ENCODE data around the gene SPOUT1. TPM values are rescaled to one million over a fixed set of nuclear protein-coding genes. Genes with fewer than 3 reads are reported as not detected.
"Not testable (repeated sequence)": the region's sequence is repeated elsewhere in the genome, so short reads cannot be mapped to it uniquely, and the experiment has no call there.

SPOUT1 gene
- total RNA-seq, result 12.0 and 18.2 TPM in 2 replicates

DNA sequence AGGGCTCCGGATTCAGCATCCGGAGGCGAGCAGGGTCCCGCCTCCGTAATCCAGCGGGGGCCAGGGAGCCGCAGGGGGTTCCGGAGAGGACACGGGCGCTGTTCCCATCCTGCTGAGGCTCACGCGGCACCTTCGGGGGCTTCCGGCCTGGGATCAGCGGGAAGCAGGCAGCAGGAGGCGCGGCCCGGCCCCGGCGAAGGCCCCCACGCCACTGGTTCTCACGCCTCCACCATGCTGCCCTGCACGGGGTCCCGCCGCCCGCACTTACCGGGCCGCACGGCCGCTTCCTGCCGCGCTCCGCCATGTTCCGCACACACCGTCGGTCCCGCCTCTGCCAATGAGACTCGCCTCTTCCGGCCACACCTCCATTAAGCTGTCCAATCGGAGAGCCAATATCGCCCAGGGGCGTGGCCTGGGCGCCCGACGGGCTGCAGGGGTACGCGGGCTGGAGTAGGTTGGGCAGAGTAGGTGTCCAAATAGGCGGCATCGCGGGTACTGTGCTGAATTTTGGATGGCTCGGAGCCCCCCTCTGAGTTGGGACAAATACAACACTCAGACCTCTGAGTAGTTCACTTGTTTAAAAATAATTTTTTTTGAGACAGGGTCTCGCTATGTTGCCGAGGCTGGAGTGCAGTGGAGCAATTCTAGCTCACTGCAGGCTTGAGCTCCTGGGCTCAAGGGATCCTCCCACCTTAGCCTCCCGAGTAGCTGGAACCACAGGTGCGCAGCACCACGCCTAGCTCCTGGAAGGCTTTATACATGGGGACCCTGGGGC lies at the start of gene SPOUT1:
Gene SPOUT1 (minus strand): TSS at position 318 of the 775 bp plus-strand sequence. CDS start 14 bp downstream, at position 304.
- DNase-seq (ENCODE audit: low read depth), result peak; percentile 80

- DNase-seq (ENCODE audit: low read depth), result no peak
Observed at GRCh38 chr9:128877852-128878251, 48.3 kb upstream of the SPOUT1 start.

DNA sequence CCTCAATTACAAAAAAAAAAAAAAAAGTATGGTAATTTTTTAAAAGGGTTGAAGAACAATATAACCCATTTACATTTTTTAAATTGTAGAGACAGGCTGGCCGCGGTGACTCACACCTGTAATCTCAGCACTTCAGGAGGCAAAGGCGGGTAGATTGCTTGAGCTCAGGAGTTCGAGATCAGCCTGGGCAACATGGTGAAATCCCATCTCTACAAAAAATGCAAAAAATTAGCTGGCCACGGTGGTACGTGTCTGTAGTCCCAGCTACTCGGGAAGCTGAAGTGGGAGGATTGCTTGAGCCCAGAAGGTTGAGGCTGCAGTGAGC lies 41.3 kb upstream of the SPOUT1 start:
- not testable (repeated sequence) for DNase-seq (ENCODE audit: low read depth)

- DNase-seq (ENCODE audit: low read depth), result no peak
Observed at GRCh38 chr9:128870128-128870940, 40.7 kb upstream of the SPOUT1 start.

- peak; percentile 36 for DNase-seq (ENCODE audit: low read depth)
Observed at GRCh38 chr9:128863647-128864046, 34.1 kb upstream of the SPOUT1 start.

GRCh38 chr9:128862401-128862851 lies 32.8 kb upstream of the SPOUT1 start:
- DNase-seq (ENCODE audit: low read depth), result no peak

DNA sequence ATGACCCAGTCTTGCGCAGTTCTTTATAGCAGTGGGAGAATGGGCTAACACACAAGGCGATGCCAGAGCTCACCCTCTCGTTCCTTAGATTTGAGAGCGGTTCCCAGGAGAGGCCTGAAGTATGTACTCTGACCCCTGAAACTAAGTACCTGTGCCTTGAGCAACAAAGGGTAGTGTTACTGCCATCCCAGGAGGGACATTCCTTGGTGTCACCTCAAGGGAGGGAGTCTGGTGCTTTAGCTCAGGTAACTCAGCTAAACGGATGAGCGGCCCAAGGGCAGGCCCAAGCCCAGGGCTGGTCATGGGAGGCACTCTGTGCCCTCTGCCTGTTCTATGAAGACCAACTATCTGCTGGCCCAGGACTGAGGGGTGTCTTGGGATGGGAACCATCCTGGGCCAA lies 31.9 kb upstream of the SPOUT1 start:
- no peak for DNase-seq (ENCODE audit: low read depth)

GRCh38 chr9:128860937-128861336 lies 31.3 kb upstream of the SPOUT1 start:
- no peak for DNase-seq (ENCODE audit: low read depth)

- DNase-seq (ENCODE audit: low read depth), result not testable (repeated sequence)
Observed at GRCh38 chr9:128858476-128858875, 28.9 kb upstream of the SPOUT1 start.

GRCh38 chr9:128854454-128854853 lies 24.9 kb upstream of the SPOUT1 start:
- DNase-seq (ENCODE audit: low read depth), result not testable (repeated sequence)

- not testable (repeated sequence) for DNase-seq (ENCODE audit: low read depth)
Observed at GRCh38 chr9:128852646-128853045, 23.1 kb upstream of the SPOUT1 start.

- peak; percentile 45 for DNase-seq (ENCODE audit: low read depth)
Observed at GRCh38 chr9:128851779-128852600, 22.4 kb upstream of the SPOUT1 start.

DNA sequence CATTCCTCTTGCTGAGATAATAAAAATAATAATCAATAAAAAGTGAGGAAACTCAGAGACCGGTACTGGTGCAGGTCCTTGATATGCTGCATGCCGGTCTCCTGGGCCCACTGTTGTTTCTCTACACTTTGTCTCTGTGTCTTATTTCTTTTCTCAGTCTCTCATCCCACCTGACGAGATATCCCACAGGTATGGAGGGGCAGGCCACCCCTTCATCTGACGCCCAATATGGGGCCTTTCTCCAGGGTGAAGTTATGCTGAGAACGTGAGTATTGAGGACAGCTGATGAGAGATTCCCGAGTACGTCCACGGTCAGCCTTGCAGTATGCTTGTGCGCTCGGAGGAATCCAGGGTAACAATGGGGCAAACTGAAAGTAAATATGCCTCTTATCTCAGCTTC lies 21.4 kb upstream of the SPOUT1 start:
- DNase-seq (ENCODE audit: low read depth), result not testable (repeated sequence)

- no peak for DNase-seq (ENCODE audit: low read depth)
Observed at GRCh38 chr9:128847803-128848202, 18.2 kb upstream of the SPOUT1 start.

DNA sequence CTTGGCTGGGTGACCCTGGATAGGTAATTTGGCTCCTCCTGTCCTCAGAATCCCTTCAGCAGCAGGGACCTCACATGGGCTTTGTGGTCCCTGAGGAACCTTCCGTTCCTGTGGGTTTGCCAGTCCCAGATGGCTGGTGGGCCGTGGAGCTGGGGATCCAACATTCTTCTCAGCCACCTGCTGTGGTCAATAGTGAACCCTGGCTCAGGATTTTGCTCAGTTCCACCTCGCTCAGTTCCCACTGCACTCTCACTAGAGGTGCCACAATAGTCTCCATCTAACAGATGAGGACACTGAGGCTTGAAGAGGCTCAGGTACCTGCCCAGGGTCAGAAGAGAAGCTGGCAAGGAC lies 17.1 kb upstream of the SPOUT1 start:
- DNase-seq (ENCODE audit: low read depth), result no peak

DNA sequence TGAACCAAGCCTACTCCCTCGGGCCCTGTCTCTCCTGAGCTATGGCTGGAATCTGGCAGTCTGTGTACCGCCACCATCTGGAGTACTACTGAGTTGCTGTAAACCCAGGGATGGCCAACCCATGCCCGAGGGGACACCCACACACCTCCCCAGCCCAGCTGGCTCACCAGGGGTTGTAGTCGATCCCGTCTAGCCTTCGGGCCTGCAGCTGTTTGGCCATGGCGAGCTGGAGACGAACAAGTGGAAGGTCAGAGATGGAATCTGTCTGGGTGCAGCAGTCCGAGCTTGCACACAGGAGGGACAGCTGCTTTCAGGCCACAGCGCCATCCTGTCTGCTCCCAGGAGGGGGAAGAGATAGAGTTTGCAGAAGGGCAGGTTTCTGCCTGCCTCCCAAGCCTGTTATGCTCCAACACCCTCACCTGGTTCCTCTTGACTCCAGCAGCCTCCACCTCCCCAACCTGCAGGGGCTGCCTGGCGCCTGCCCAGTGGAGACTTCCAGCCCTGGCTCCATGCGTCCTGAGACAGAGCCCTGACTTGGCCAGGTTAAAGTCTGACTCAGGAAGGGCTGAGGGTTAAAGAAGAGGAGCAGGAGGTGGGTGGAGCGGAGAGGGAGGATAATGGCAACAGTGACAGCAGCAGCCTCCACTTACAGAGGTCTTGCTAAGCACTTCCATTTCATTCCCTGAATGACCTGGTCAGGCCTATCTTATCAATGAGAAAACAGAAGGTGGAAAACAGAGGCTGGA lies 15.8 kb upstream of the SPOUT1 start:
- DNase-seq (ENCODE audit: low read depth), result peak; percentile 15

DNA sequence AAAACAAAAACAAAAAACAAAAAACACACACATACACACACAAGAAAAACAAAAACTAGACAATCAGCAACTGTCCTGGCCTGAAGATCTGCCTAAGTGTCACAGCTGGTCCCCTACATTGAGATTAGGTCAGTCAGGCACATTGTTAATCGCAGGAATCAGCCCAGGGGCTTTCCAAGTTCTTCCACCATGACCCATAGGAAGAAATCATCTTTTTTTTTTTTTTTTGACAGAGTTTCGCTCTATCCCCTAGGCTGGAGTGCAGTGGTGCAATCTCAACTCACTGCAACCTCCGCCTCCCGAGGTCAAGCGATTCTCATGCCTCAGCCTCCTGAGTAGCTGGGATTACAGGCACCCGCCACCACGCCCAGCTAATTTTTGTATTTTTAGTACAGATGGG lies 13.6 kb upstream of the SPOUT1 start:
- DNase-seq (ENCODE audit: low read depth), result not testable (repeated sequence)

DNA sequence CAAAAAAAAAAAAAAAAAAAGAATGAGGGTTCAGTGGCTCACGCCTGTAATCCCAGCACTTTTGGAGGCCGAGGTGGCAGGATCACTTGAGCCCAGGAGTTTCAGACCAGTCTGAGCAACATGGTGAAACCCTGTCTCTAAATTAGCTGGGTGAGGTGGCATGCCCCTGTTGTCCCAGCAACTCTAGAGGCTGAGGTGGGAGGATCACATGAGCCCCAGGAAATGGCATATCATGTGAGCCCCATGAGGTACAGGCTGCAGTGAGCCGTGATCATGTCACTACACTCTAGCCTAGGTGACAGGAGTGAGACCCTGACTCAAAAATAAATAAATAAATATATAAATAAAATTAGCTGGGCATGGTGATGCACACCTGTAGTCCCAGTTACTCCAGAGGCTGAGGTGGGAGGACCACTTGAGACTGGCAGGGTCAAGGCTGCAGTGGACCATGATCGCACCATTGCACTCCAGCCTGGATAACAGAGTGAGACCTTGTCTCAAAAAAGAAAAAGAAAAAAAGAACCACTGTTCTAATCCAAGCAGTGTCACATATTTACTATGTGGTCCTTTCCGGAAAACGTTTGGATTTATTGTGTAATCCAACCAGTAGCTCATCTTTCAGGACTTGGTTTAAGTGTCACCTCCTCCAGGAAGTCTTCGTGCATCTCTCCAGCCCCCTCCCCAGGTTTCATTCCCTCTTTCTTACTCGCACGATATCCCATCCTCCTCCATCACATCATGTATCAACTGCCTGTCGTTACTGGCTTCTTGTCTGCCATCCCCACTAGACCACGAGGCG lies 12.3 kb upstream of the SPOUT1 start:
- DNase-seq (ENCODE audit: low read depth), result no peak

GRCh38 chr9:128840524-128840923 lies 10.9 kb upstream of the SPOUT1 start:
- no peak for DNase-seq (ENCODE audit: low read depth)

DNA sequence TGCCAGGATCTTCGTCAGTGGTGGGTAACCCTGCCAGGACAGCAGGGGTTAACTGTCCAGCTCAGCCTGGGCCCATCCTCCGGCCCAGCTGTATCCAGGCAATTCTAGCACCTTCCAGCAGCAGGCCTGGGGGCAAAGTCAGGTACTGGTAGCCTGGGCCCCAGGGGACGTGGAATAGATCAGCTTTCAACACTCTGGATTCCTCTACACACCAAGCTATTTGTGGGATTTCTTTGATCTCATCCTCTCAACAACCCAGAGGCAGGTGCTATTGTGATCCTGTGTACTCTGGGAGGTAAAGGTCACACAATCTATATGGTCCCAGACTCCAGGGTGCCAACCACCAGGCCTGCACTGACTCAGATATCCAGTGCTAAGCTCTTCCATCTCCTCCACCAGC lies 8.7 kb upstream of the SPOUT1 start:
- no peak for DNase-seq (ENCODE audit: low read depth)

All from renal cortical epithelial cell (primary cell).